Loucy (cell line): ENCODE data around the gene SUN1.

Experiments
- H2AFZ ChIP-seq: fragments of 200-600 bp; sonication (generic); 2 replicates; pipeline ENCODE4 v1.6.0; 2016; ENCODE audit warnings: antibody characterized with exemption, mild to moderate bottlenecking, low read length, moderate library complexity
- H3F3A ChIP-seq: fragments of 200-600 bp; 2 replicates; pipeline ENCODE4 v1.6.0; 2016; ENCODE audit warnings: antibody characterized with exemption, low read depth, mild to moderate bottlenecking
- H3K27me3 ChIP-seq: fragments of 200-600 bp; sonication (generic); 2 replicates; pipeline ENCODE4 v1.6.1; 2014; ENCODE audit warnings: low read length, mild to moderate bottlenecking; ENCODE audit not compliant: insufficient read depth, poor library complexity, severe bottlenecking
- H3K36me3 ChIP-seq: fragments of 200-600 bp; sonication (generic); 2 replicates; pipeline ENCODE4 v1.6.1; 2016; ENCODE audit warnings: low read length; ENCODE audit not compliant: insufficient read depth
- H3K4me1 ChIP-seq: fragments of 200-600 bp; sonication (generic); 2 replicates; pipeline ENCODE4 v1.5.1; 2014; ENCODE audit warnings: low read length, mild to moderate bottlenecking; ENCODE audit not compliant: insufficient read depth, poor library complexity, severe bottlenecking
- H3K4me2 ChIP-seq: fragments of 200-600 bp; sonication (generic); 2 replicates; pipeline ENCODE4 v1.6.0; 2014; ENCODE audit warnings: antibody characterized with exemption, low read length, low read depth, mild to moderate bottlenecking; ENCODE audit not compliant: poor library complexity, severe bottlenecking
- H3K4me3 ChIP-seq: fragments of 200-600 bp; sonication (generic); 2 replicates; pipeline ENCODE4 v1.5.1; 2014; ENCODE audit warnings: low read length, mild to moderate bottlenecking, mixed read lengths; ENCODE audit not compliant: poor library complexity, severe bottlenecking
- H3K79me2 ChIP-seq: fragments of 200-600 bp; sonication (generic); 2 replicates; pipeline ENCODE4 v1.6.1; 2014; ENCODE audit warnings: low read length; ENCODE audit not compliant: insufficient read depth
- H3K9ac ChIP-seq: fragments of 200-600 bp; sonication (generic); 2 replicates; pipeline ENCODE4 v1.6.0; 2014; ENCODE audit warnings: mild to moderate bottlenecking, low read depth, low read length, moderate library complexity; ENCODE audit not compliant: poor library complexity, severe bottlenecking
- H3K9me2 ChIP-seq: fragments of 200-600 bp; sonication (generic); replicated peaks from 2 replicates; pipeline ENCODE4 v1.6.1; 2016; ENCODE audit warnings: low read depth, low read length, mixed read lengths
- H3K9me3 ChIP-seq: fragments of 200-600 bp; sonication (generic); 2 replicates; pipeline ENCODE4 v1.6.1; 2014; ENCODE audit warnings: mild to moderate bottlenecking, antibody characterized with exemption, low read length, low read depth; ENCODE audit not compliant: insufficient read depth
- H4K20me1 ChIP-seq: fragments of 200-600 bp; sonication (generic); 2 replicates; pipeline ENCODE4 v1.6.0; 2014; ENCODE audit warnings: antibody characterized with exemption, low read length, mild to moderate bottlenecking; ENCODE audit not compliant: insufficient read depth, poor library complexity, severe bottlenecking
- EZH2phosphoT487 ChIP-seq: fragments of 200-600 bp; IDR thresholded peaks from 2 replicates; pipeline ENCODE4 v1.6.1; 2018; ENCODE audit warnings: antibody characterized with exemption, mild to moderate bottlenecking, moderate library complexity, borderline replicate concordance
- TF ChIP-seq, protein P1 (sequence below): fragments of 200-600 bp; sonication (generic); conservative IDR thresholded peaks from 2 replicates; pipeline ENCODE4 v1.5.1; 2014; ENCODE audit warnings: mild to moderate bottlenecking, antibody characterized with exemption, low read length

Gene SUN1

DNA sequence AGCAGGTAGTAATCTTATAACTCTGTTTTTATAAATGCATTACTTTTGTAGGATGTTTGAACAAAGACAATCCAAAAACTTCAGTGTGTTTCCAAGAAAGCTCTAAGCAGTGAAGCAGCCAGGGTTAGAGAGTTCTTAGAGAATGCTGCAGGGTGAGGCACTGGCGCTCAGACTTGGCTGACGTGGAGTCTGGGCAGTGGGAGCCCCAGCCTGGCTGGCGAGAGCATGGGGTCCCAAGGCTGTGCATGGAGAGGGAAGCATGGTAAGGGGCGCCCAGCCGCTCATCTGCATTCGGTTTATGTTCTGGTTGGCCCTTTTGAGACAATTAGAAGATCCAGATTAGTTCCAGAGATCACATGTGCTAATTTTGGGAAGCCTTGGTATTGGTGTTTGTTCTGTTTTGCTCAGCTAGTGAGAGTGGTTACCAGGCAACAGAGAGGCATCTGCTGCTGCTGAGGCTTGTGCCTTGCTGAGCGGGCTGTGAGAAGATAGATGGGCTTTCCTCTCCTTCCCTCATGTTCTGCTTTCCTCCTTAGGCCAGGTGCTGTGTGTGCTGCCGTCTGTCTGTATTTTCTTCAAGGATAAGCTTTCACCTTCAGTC is 10.3 kb downstream of the SUN1 start:
- Histone ChIP-seq H3K9me2 (no peaks in the 10 kb centered on the region), H4K20me1 (no peaks in the 10 kb centered on the region), H3K9me3 (no peaks in the 10 kb centered on the region), H3K79me2 (no peaks in the 10 kb centered on the region), H3K4me2 (no peak overlapping the region), H3K36me3 (peaks cover 49% of the 10 kb centered on the region; the same call in 1 of the 2 replicates), H3F3A (no peaks in the 10 kb centered on the region), H3K4me1 (no peaks in the 10 kb centered on the region), H3K4me3 (no peak overlapping the region), H3K9ac (no peak overlapping the region), H2AFZ (no peak overlapping the region), H3K27me3 (no peaks in the 10 kb centered on the region)
- no peak for TF ChIP-seq EZH2phosphoT487
- TF ChIP-seq, protein P1, sequence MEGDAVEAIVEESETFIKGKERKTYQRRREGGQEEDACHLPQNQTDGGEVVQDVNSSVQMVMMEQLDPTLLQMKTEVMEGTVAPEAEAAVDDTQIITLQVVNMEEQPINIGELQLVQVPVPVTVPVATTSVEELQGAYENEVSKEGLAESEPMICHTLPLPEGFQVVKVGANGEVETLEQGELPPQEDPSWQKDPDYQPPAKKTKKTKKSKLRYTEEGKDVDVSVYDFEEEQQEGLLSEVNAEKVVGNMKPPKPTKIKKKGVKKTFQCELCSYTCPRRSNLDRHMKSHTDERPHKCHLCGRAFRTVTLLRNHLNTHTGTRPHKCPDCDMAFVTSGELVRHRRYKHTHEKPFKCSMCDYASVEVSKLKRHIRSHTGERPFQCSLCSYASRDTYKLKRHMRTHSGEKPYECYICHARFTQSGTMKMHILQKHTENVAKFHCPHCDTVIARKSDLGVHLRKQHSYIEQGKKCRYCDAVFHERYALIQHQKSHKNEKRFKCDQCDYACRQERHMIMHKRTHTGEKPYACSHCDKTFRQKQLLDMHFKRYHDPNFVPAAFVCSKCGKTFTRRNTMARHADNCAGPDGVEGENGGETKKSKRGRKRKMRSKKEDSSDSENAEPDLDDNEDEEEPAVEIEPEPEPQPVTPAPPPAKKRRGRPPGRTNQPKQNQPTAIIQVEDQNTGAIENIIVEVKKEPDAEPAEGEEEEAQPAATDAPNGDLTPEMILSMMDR: no peak

DNA sequence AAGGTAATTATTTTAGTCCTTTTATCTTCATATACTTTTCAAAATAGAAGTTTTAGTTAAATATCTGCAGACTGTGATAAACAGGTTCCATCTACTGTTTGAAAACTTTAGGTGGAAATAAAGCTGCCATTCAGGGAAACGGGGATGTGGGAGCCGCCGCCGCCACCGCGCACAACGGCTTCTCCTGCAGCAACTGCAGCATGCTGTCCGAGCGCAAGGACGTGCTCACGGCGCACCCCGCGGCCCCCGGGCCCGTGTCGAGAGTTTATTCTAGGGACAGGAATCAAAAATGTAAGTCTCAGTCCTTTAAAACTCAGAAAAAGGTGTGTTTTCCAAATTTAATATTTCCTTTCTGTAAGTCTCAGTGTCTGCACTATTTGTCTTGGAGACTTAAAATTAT is 11.0 kb downstream of the SUN1 start:
- H3K9me2 ChIP-seq: no peaks in the 10 kb centered on the region
- no peaks in the 10 kb centered on the region for H4K20me1 ChIP-seq
- TF ChIP-seq EZH2phosphoT487: no peak
- TF ChIP-seq, protein P1: no peak
- no peaks in the 10 kb centered on the region for H3K9me3 ChIP-seq
- H3K9ac ChIP-seq: no peak overlapping the region
- no peaks in the 10 kb centered on the region for H3K79me2 ChIP-seq
- peaks cover 53% of the 10 kb centered on the region; the same call in 1 of the 2 replicates for H3K36me3 ChIP-seq
- no peaks in the 10 kb centered on the region for H3K27me3 ChIP-seq
- no peak overlapping the region for H3K4me3 ChIP-seq
- no peaks in the 10 kb centered on the region for H3F3A ChIP-seq
- no peak overlapping the region for H2AFZ ChIP-seq
- H3K4me1 ChIP-seq: no peaks in the 10 kb centered on the region
- no peak overlapping the region for H3K4me2 ChIP-seq

DNA sequence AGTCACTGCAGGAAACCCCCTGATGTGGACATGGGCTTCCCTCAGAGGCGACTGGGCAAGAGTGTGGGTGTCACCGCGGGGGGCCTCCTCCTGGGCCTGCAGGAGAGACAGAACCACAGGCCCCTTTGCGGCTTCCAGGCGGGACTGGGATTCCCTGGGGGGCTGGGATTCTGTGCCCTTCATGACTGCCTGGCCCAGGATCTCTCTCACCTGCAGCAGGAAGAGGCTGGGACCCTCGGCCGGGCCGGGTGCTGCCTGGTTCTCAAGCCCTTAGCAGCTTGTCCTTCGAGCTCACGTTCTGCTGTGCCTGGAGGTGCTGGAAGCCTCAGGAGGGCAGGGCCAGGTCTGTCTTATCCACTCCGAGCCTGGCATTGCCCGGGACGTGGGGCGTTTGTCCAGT is 11.8 kb downstream of the SUN1 start:
- no peaks in the 10 kb centered on the region for H3K79me2 ChIP-seq
- TF ChIP-seq, protein P1: no peak
- TF ChIP-seq EZH2phosphoT487: no peak
- H3K27me3 ChIP-seq: no peaks in the 10 kb centered on the region
- H3K9me3 ChIP-seq: no peaks in the 10 kb centered on the region
- H3K4me1 ChIP-seq: no peaks in the 10 kb centered on the region
- H3K4me3 ChIP-seq: no peak overlapping the region
- H3K9me2 ChIP-seq: no peaks in the 10 kb centered on the region
- H2AFZ ChIP-seq: no peak overlapping the region
- no peak overlapping the region for H3K9ac ChIP-seq
- H3K36me3 ChIP-seq: peaks cover 55% of the 10 kb centered on the region; the same call in 1 of the 2 replicates
- no peaks in the 10 kb centered on the region for H3F3A ChIP-seq
- H3K4me2 ChIP-seq: no peak overlapping the region
- H4K20me1 ChIP-seq: no peaks in the 10 kb centered on the region
